HepG2 (cell line): ENCODE measurements around the gene FTSJ1. TPM values are rescaled to one million over a fixed set of nuclear protein-coding genes. Genes with fewer than 3 reads are reported as not detected.

Experiments used
- ATAC-seq: fragments of 200-7000 bp; cut with Tn5 transposase; 3 replicates; pipeline ENCODE4 v1.9.1; 2020; ENCODE audit warnings: mild to moderate bottlenecking, moderate library complexity
- BruUV-seq: library from RNA; stranded (reverse); fragments of 400-500 nt; replicated peaks from 2 replicates; lab custom pipeline; 2021; lab: Mats Ljungman, UMichigan
- CTCF ChIA-PET: fragments of 300-600 bp; formaldehyde crosslinking; extraction: SDS; loops from one replicate; lab custom pipeline; 2021; ENCODE audit warnings: low total read pairs, inconsistent platforms, low intra/inter-chr PET ratio; lab: Yijun Ruan, JAX
- POLR2A ChIA-PET: fragments of 350-600 bp; sonication (Branson Sonifier 250); formaldehyde crosslinking; loops from one replicate; lab custom pipeline; 2020; ENCODE audit warnings: antibody characterized with exemption, inconsistent platforms; lab: Yijun Ruan, JAX
- DNase-seq: peaks from one replicate; pipeline ENCODE4 v3.0.0-alpha.2; 2015; ENCODE audit warnings: low spot score
- FAIRE-seq: peaks from 3 replicates; lab custom pipeline; 2011; peaks lifted over from hg19 to GRCh38; lab: Jason Lieb, UNC
- H2AFZ ChIP-seq: one replicate; pipeline ENCODE4 v1.6.1; 2011; ENCODE audit warnings: low read length, inconsistent platforms
- H3K27ac ChIP-seq: fragments of 300-600 bp; 3 replicates; pipeline ENCODE4 v1.8.0; 2011; ENCODE audit warnings: mixed run types, mild to moderate bottlenecking, mixed read lengths, low read length, inconsistent platforms; ENCODE audit not compliant: insufficient read depth; ENCODE audit errors: extremely low read length
- H3K27me3 ChIP-seq, 2 experiments: fragments of 200-600 bp in 1 of 2; 2 replicates in 1 of 2; 3 replicates in 1 of 2; pipeline versions ENCODE4 v1.6.0 to v1.8.0; 2011; ENCODE audit warnings: low read length in 2 of 2, mild to moderate bottlenecking in 2 of 2, moderate library complexity in 2 of 2, inconsistent platforms in 1 of 2; ENCODE audit not compliant: insufficient read depth in 2 of 2, control insufficient read depth in 1 of 2
- H3K36me3 ChIP-seq, 2 experiments: fragments of 200-600 bp in 1 of 2; replicated peaks in 1 of 2; 2 replicates in 1 of 2; 3 replicates in 1 of 2; pipeline versions ENCODE4 v1.5.1 to v1.8.0; 2011; ENCODE audit warnings: low read length in 2 of 2, inconsistent platforms in 1 of 2; ENCODE audit not compliant: insufficient read depth in 2 of 2, control insufficient read depth in 1 of 2
- H3K4me1 ChIP-seq: 2 replicates; pipeline ENCODE4 v1.5.1; 2012; ENCODE audit warnings: low read length, inconsistent platforms; ENCODE audit not compliant: insufficient read depth
- H3K4me2 ChIP-seq: 2 replicates; pipeline ENCODE4 v1.6.0; 2011; ENCODE audit warnings: low read depth, low read length, inconsistent platforms
- H3K4me3 ChIP-seq, 3 experiments: fragments of 200-600 bp in 1 of 3; sonication (generic), shearing (Covaris generic) in 1 of 3; replicated peaks in 1 of 3; 2 replicates each; pipeline ENCODE4 v1.5.1; 2011 to 2016; ENCODE audit warnings: low read length in 3 of 3, inconsistent platforms in 2 of 3, low read depth in 2 of 3, mild to moderate bottlenecking in 2 of 3, control low read depth in 1 of 3, mixed read lengths in 1 of 3; ENCODE audit not compliant: insufficient read depth in 1 of 3
- H3K79me2 ChIP-seq: one replicate; pipeline ENCODE4 v1.6.1; 2011; ENCODE audit warnings: low read length, inconsistent platforms; ENCODE audit not compliant: insufficient read depth
- H3K9ac ChIP-seq: 2 replicates; pipeline ENCODE4 v1.6.0; 2011; ENCODE audit warnings: mild to moderate bottlenecking, low read depth, low read length, inconsistent platforms; ENCODE audit not compliant: insufficient read depth
- H3K9me3 ChIP-seq: 2 replicates; pipeline ENCODE4 v1.5.1; 2012; ENCODE audit warnings: mild to moderate bottlenecking, low read length
- H4K20me1 ChIP-seq: 2 replicates; pipeline ENCODE4 v1.6.0; 2011; ENCODE audit warnings: inconsistent platforms, mild to moderate bottlenecking, low read length, moderate library complexity; ENCODE audit not compliant: insufficient read depth
- HMGA1 ChIP-seq: sonication (generic); formaldehyde crosslinking; conservative IDR thresholded peaks from 2 replicates; pipeline ENCODE4 v1.4.0; 2020; ENCODE audit warnings: missing genetic modification reagents
- LBX2 ChIP-seq: sonication (generic); formaldehyde crosslinking; IDR thresholded peaks from 2 replicates; pipeline ENCODE4 v1.5.0; 2020; ENCODE audit warnings: missing genetic modification reagents, mild to moderate bottlenecking, borderline replicate concordance
- MED13 ChIP-seq: sonication (generic); formaldehyde crosslinking; IDR thresholded peaks from 2 replicates; pipeline ENCODE4 v1.5.0; 2020; ENCODE audit warnings: missing genetic modification reagents
- PRPF4 ChIP-seq: fragments of 200-400 bp; formaldehyde crosslinking; IDR thresholded peaks from 2 replicates; pipeline ENCODE4 v1.6.1; 2016; ENCODE audit warnings: low read length, low read depth; ENCODE audit not compliant: poor library complexity, severe bottlenecking
- PTBP1 ChIP-seq: fragments of 200-400 bp; formaldehyde crosslinking; IDR thresholded peaks from 2 replicates; pipeline ENCODE4 v1.6.1; 2018; ENCODE audit warnings: low read length, low read depth; ENCODE audit not compliant: poor library complexity, severe bottlenecking
- RAD21 ChIP-seq: fragments of 450-650 bp; formaldehyde crosslinking; IDR thresholded peaks from 2 replicates; pipeline ENCODE4 v1.5.0; 2020; ENCODE audit warnings: mild to moderate bottlenecking
- REPIN1 ChIP-seq: sonication (generic); formaldehyde crosslinking; IDR thresholded peaks from 2 replicates; pipeline ENCODE4 v1.8.0; 2022; ENCODE audit warnings: missing genetic modification reagents, low read depth, mild to moderate bottlenecking, borderline replicate concordance
- SIX1 ChIP-seq: sonication (generic); formaldehyde crosslinking; IDR thresholded peaks from 2 replicates; pipeline ENCODE4 v1.4.0; 2020; ENCODE audit warnings: missing genetic modification reagents, borderline replicate concordance
- SMAD1 ChIP-seq: sonication (generic); formaldehyde crosslinking; IDR thresholded peaks from 2 replicates; pipeline ENCODE4 v1.4.0; 2020; ENCODE audit warnings: missing genetic modification reagents, low read depth, mild to moderate bottlenecking, borderline replicate concordance
- SOX13 ChIP-seq, 3 experiments: fragments of 450-650 bp in 1 of 3; sonication (generic) in 1 of 3; formaldehyde crosslinking in 1 of 3; IDR thresholded peaks in 2 of 3; conservative IDR thresholded peaks in 1 of 3; 2 replicates each; pipeline versions ENCODE4 v1.5.0 to v1.6.1; 2016 to 2020; ENCODE audit warnings: antibody characterized with exemption in 1 of 3, mild to moderate bottlenecking in 1 of 3, missing compliant biosample characterization in 1 of 3, missing genetic modification reagents in 1 of 3, moderate library complexity in 1 of 3
- ZNF264 ChIP-seq: sonication (generic); formaldehyde crosslinking; IDR thresholded peaks from 2 replicates; pipeline ENCODE4 v1.4.0; 2020; ENCODE audit warnings: missing genetic modification reagents
- ZNF503 ChIP-seq: sonication (generic); formaldehyde crosslinking; IDR thresholded peaks from 2 replicates; pipeline ENCODE4 v1.4.0; 2020; ENCODE audit warnings: missing genetic modification reagents
- ZNF616 ChIP-seq: sonication (generic); formaldehyde crosslinking; IDR thresholded peaks from 2 replicates; pipeline ENCODE4 v1.5.0; 2020; ENCODE audit warnings: low read depth, mild to moderate bottlenecking, missing genetic modification reagents
- ZNF749 ChIP-seq: sonication (generic); formaldehyde crosslinking; IDR thresholded peaks from 2 replicates; pipeline ENCODE4 v1.8.0; 2022; ENCODE audit warnings: mild to moderate bottlenecking, missing genetic modification reagents, moderate library complexity, borderline replicate concordance
- WGBS: methylation state at CpG from one replicate; pipeline ENCODE4 v1.1.6; 2017; ENCODE audit warnings: low lambda C conversion rate; 5-methylcytosine and 5-hydroxymethylcytosine counted together
- in situ Hi-C: cut with HindIII; loops from 2 replicates; pipeline ENCODE4 v1.10.0; 2017; ENCODE audit warnings: low pct_unique_long_range_greater_than_20kb; ENCODE audit not compliant: extremely low pct_ligation_motif_present
- intact Hi-C: fragments of 100-400 bp; cut with micrococcal nuclease; formaldehyde crosslinking; loops from one replicate; pipeline ENCODE4 v1.10.0; 2022; ENCODE audit not compliant: unreplicated experiment
- polyA plus RNA-seq, 8 experiments: library from polyadenylated mRNA; depleted of rRNA in 3 of 8; stranded (reverse) in 7 of 8; unstranded in 1 of 8; fragments of >200 nt; fragmentation: Illumina TruSeq in 4 of 8; extraction: Trizol in 4 of 8; gene quantifications; 2 replicates each; pipeline versions ENCODE4 v1.2.1 to v1.2.3, GENCODE V29; 2011 to 2016; ENCODE audit warnings: low read depth in 4 of 8, missing spikeins in 1 of 8, mixed read lengths in 1 of 8; ENCODE audit not compliant: insufficient read depth in 1 of 8
- total RNA-seq, 5 experiments: library from RNA; depleted of rRNA; stranded (reverse); fragments of >200 nt; fragmentation: Illumina TruSeq; extraction: Trizol; gene quantifications; 2 replicates each; pipeline ENCODE4 v1.2.3, GENCODE V29; 2016; ENCODE audit warnings: low read depth in 1 of 5

The FTSJ1 gene
- total and polyA plus RNA-seq, 2 of the 13 experiments (the other 11 are each of a cell fraction or from before 2014, with no cell fraction given): 30.3 to 37.9 TPM

- CTCF ChIA-PET: no interaction called here
Measured at GRCh38 chrX:48472225-48472624, 3.8 kb upstream of the FTSJ1 start.

More at GRCh38 chrX:48472225-48472624, 3.8 kb upstream of the FTSJ1 start:
- FAIRE-seq (no peak), DNase-seq (no peak), ATAC-seq (no peak)
- 97% methylated on average over 7 of the region's 9 CpGs for WGBS
- intact Hi-C loops: loop anchor here (5.0 to 10.0 kb wide), 2 partner anchors 35 to 63 kb away; partner anchors contain the start of genes PORCN and TBC1D25
- H2AFZ ChIP-seq: no peak overlapping the region
- no peak overlapping the region for H3K4me3 ChIP-seq
- no peaks in the 10 kb centered on the region for H3K9me3 ChIP-seq
- no TSS peak for BruUV-seq
- peaks cover 64% of the 10 kb centered on the region for H3K4me1 ChIP-seq
- in situ Hi-C loops: no loop called here
- POLR2A ChIA-PET: no interaction called here
- no peak overlapping the region for H3K27ac ChIP-seq
- no peaks in the 10 kb centered on the region; a peak in 1 of 5 replicates for H3K27me3 ChIP-seq
- no peaks in the 10 kb centered on the region for H3K36me3 ChIP-seq
- H3K4me2 ChIP-seq: no peak overlapping the region
- no peaks in the 10 kb centered on the region for H4K20me1 ChIP-seq
- peaks cover 25% of the 10 kb centered on the region for H3K79me2 ChIP-seq
- no peak for TF ChIP-seq SIX1 (CRISPR knock-in tag)
- no peak for TF ChIP-seq ZNF503 (CRISPR knock-in tag)
- no peak for TF ChIP-seq REPIN1 (CRISPR knock-in tag)
- no peak for TF ChIP-seq LBX2 (CRISPR knock-in tag)
- TF ChIP-seq MED13 (CRISPR knock-in tag): no peak
- TF ChIP-seq PTBP1: no peak
- TF ChIP-seq ZNF264 (CRISPR knock-in tag): no peak
- no peak for TF ChIP-seq ZNF616 (CRISPR knock-in tag)
- no peak for TF ChIP-seq HMGA1 (CRISPR knock-in tag)
- no peak for TF ChIP-seq SOX13 (IDR thresholded peaks at IDR 0.05)
- no peak for TF ChIP-seq SOX13 (CRISPR knock-in tag; conservative IDR thresholded peaks at IDR 0.05 in 1 of 2, IDR thresholded peaks at IDR 0.05 in 1 of 2)
- no peak for TF ChIP-seq RAD21
- no peak for TF ChIP-seq ZNF749 (CRISPR knock-in tag)
- no peak for TF ChIP-seq PRPF4
- TF ChIP-seq SMAD1 (CRISPR knock-in tag): no peak
- TF ChIP-seq, all 625 proteins: peak for 0
- no peak overlapping the region for H3K9ac ChIP-seq
